ENCODE measurements around the gene RABAC1. TPM values are rescaled to one million over a fixed set of nuclear protein-coding genes. Genes with fewer than 3 reads are reported as not detected.

Gene RABAC1
- total and polyA plus RNA-seq, 2 of the 13 experiments (the other 11 are each of a cell fraction or from before 2014, with no cell fraction given), result 37.4 to 74.0 TPM

GRCh38 chr19:41923045-41923788 lies 35.9 kb downstream of the RABAC1 start:
- ChIA-PET CTCF (ENCODE audit: low intra/inter-chr PET ratio, low total read pairs) (no interaction called here), POLR2A (no interaction called here)
- BruUV-seq (replicated peaks), result no TSS peak
- Histone ChIP-seq H3K4me2 (ENCODE audit: low read depth, low read length) (no peak overlapping the region), H3K27me3 (ENCODE audit: control insufficient read depth in 1 of 2, insufficient read depth in 2 of 2, low read length in 2 of 2) (peaks cover 3 to 58% of the 10 kb centered on the region in 2 experiments; a peak in 4 of 5 replicates), H3K9me3 (ENCODE audit: low read length) (no peaks in the 10 kb centered on the region), H3K9ac (ENCODE audit: insufficient read depth, low read depth, low read length) (no peak overlapping the region), H4K20me1 (ENCODE audit: insufficient read depth, low read length) (no peaks in the 10 kb centered on the region), H3K36me3 (replicated peaks in 1 of 2; ENCODE audit: control insufficient read depth in 1 of 2, insufficient read depth in 2 of 2, low read length in 2 of 2) (no peaks in the 10 kb centered on the region), H3K4me3 (replicated peaks in 1 of 3; ENCODE audit: insufficient read depth in 1 of 3, low read depth in 2 of 3, low read length in 3 of 3) (no peak overlapping the region), H3K4me1 (ENCODE audit: insufficient read depth, low read length) (no peaks in the 10 kb centered on the region), H2AFZ (ENCODE audit: low read length) (no peak overlapping the region), H3K27ac (ENCODE audit: extremely low read length, insufficient read depth, low read length) (no peak overlapping the region), H3K79me2 (ENCODE audit: insufficient read depth, low read length) (no peaks in the 10 kb centered on the region)
- ATAC-seq, result no peak
- no peak for FAIRE-seq
- intact Hi-C loops (cut with micrococcal nuclease; ENCODE audit: unreplicated experiment), result no loop called here
- no peak for DNase-seq (ENCODE audit: low spot score)
- no peak for TF ChIP-seq CCAR2 (optimal IDR thresholded peaks at IDR 0.05; ENCODE audit: low read depth, low read length)
- TF ChIP-seq ZMYM3 (CRISPR knock-in tag; IDR thresholded peaks at IDR 0.05), result peak; percentile 79
- TF ChIP-seq KDM1A (CRISPR knock-in tag; IDR thresholded peaks at IDR 0.05), result 0 out of 2 replicates have a peak, but pooled peaks have one; percentile 39
- TF ChIP-seq PLRG1 (conservative IDR thresholded peaks at IDR 0.05), result 0 out of 2 replicates have a peak, but pooled peaks have one; percentile 38
- peak; percentile 91 for TF ChIP-seq ZNF629 (CRISPR knock-in tag; conservative IDR thresholded peaks at IDR 0.05)
- in situ Hi-C loops (cut with HindIII; ENCODE audit: extremely low pct_ligation_motif_present, low pct_unique_long_range_greater_than_20kb), result no loop called here
- 18% methylated on average over 6 of the region's 6 CpGs for WGBS (ENCODE audit: low lambda C conversion rate)

DNA sequence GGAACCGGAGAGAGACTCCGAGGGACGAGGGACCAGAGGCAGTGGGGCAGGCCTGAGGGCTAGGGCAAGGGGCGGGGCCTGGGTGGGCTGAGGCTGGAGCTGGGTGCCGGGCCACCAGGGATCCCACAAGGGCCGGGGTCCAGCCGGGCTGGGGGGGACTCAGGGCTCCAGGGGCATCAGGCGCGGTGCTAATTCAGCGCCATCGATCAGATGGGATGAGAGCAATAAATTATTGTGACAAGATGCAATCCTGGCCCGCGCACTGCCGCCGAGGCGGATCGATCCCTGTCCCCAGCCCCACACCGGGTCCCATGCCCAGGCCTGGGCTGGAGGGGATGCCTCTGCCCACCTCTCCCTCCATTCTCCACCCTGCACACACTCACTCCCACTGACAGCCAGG lies 36.5 kb downstream of the RABAC1 start:
- ATAC-seq, result no peak
- CTCF ChIA-PET (ENCODE audit: low intra/inter-chr PET ratio, low total read pairs), result no interaction called here
- intact Hi-C loops (cut with micrococcal nuclease; ENCODE audit: unreplicated experiment) (no loop called here), in situ Hi-C loops (cut with HindIII; ENCODE audit: extremely low pct_ligation_motif_present, low pct_unique_long_range_greater_than_20kb) (no loop called here)
- no peak overlapping the region for H3K9ac ChIP-seq (ENCODE audit: insufficient read depth, low read depth, low read length)
- no peaks in the 10 kb centered on the region for H3K4me1 ChIP-seq (ENCODE audit: insufficient read depth, low read length)
- no peaks in the 10 kb centered on the region for H3K36me3 ChIP-seq (replicated peaks in 1 of 2; ENCODE audit: control insufficient read depth in 1 of 2, insufficient read depth in 2 of 2, low read length in 2 of 2)
- peaks cover 3 to 54% of the 10 kb centered on the region in 2 experiments; a peak in 4 of 5 replicates for H3K27me3 ChIP-seq (ENCODE audit: control insufficient read depth in 1 of 2, insufficient read depth in 2 of 2, low read length in 2 of 2)
- H3K9me3 ChIP-seq (ENCODE audit: low read length), result no peaks in the 10 kb centered on the region
- no peak for TF ChIP-seq ZSCAN29 (CRISPR knock-in tag; conservative IDR thresholded peaks at IDR 0.05)
- TF ChIP-seq SMARCC2 (IDR thresholded peaks at IDR 0.05), result no peak
- TF ChIP-seq ZNF350 (CRISPR knock-in tag; IDR thresholded peaks at IDR 0.05; ENCODE audit: borderline replicate concordance, low read depth), result no peak
- no peak for TF ChIP-seq RARA (CRISPR knock-in tag; IDR thresholded peaks at IDR 0.05)
- TF ChIP-seq ZFP82 (CRISPR knock-in tag; IDR thresholded peaks at IDR 0.05; ENCODE audit: borderline replicate concordance), result no peak
- no peak for TF ChIP-seq HMGA1 (CRISPR knock-in tag; conservative IDR thresholded peaks at IDR 0.05)
- TF ChIP-seq, protein P1, sequence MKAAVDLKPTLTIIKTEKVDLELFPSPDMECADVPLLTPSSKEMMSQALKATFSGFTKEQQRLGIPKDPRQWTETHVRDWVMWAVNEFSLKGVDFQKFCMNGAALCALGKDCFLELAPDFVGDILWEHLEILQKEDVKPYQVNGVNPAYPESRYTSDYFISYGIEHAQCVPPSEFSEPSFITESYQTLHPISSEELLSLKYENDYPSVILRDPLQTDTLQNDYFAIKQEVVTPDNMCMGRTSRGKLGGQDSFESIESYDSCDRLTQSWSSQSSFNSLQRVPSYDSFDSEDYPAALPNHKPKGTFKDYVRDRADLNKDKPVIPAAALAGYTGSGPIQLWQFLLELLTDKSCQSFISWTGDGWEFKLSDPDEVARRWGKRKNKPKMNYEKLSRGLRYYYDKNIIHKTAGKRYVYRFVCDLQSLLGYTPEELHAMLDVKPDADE (CRISPR knock-in tag; IDR thresholded peaks at IDR 0.05), result no peak
- TF ChIP-seq NFYB (CRISPR knock-in tag; IDR thresholded peaks at IDR 0.05), result no peak
- TF ChIP-seq ZNF577 (CRISPR knock-in tag; IDR thresholded peaks at IDR 0.05; ENCODE audit: borderline replicate concordance, low read depth), result no peak
- no peak for TF ChIP-seq ZNF207 (IDR thresholded peaks at IDR 0.05; ENCODE audit: borderline replicate concordance)
- no peak for TF ChIP-seq MAF1 (CRISPR knock-in tag; IDR thresholded peaks at IDR 0.05; ENCODE audit: borderline replicate concordance)
- no peak for TF ChIP-seq FOXO1 (CRISPR knock-in tag; IDR thresholded peaks at IDR 0.05)
- no peak for TF ChIP-seq TFDP1 (CRISPR knock-in tag; IDR thresholded peaks at IDR 0.05; ENCODE audit: borderline replicate concordance)
- TF ChIP-seq SPEN (CRISPR knock-in tag; IDR thresholded peaks at IDR 0.05; ENCODE audit: low read depth), result no peak
- 12% methylated on average over 6 of the region's 18 CpGs for WGBS (ENCODE audit: low lambda C conversion rate)
- no peak for FAIRE-seq
- DNase-seq (ENCODE audit: low spot score), result no peak
- no TSS peak for BruUV-seq (replicated peaks)
- POLR2A ChIA-PET, result no interaction called here
- no peak overlapping the region for H3K4me2 ChIP-seq (ENCODE audit: low read depth, low read length)
- H3K79me2 ChIP-seq (ENCODE audit: insufficient read depth, low read length), result no peaks in the 10 kb centered on the region
- no peak overlapping the region for H2AFZ ChIP-seq (ENCODE audit: low read length)
- H4K20me1 ChIP-seq (ENCODE audit: insufficient read depth, low read length), result no peaks in the 10 kb centered on the region
- no peak overlapping the region for H3K4me3 ChIP-seq (replicated peaks in 1 of 3; ENCODE audit: insufficient read depth in 1 of 3, low read depth in 2 of 3, low read length in 3 of 3)
- H3K27ac ChIP-seq (ENCODE audit: extremely low read length, insufficient read depth, low read length), result no peak overlapping the region

Measured in HepG2 (cell line).